Mesodermal cell (in vitro differentiated cells): Measurements from ENCODE around the gene CLEC4M. TPM values are rescaled to one million over a fixed set of nuclear protein-coding genes. Genes with fewer than 3 reads are reported as not detected.

Experiments used
- H3K27ac ChIP-seq: 2 replicates; pipeline ENCODE4 v1.7.0; 2013; ENCODE audit warnings: mild to moderate bottlenecking, low read depth, low read length, moderate library complexity; ENCODE audit not compliant: severe bottlenecking
- H3K36me3 ChIP-seq: 2 replicates; pipeline ENCODE4 v1.7.1; 2013; ENCODE audit warnings: mild to moderate bottlenecking, low read length, moderate library complexity; ENCODE audit not compliant: control insufficient read depth, insufficient read depth
- H3K4me1 ChIP-seq: one replicate; pipeline ENCODE4 v1.7.1; 2013; ENCODE audit warnings: mild to moderate bottlenecking, low read length; ENCODE audit not compliant: insufficient read depth, control insufficient read depth, poor library complexity, severe bottlenecking
- H3K4me3 ChIP-seq: 2 replicates; pipeline ENCODE4 v1.7.0; 2013; ENCODE audit warnings: low read length, control low read depth, mild to moderate bottlenecking; ENCODE audit not compliant: insufficient read depth, poor library complexity, severe bottlenecking; ENCODE audit errors: extremely low read depth
- H3K9me3 ChIP-seq: 2 replicates; pipeline ENCODE4 v1.7.1; 2013; ENCODE audit warnings: mild to moderate bottlenecking, low read length, moderate library complexity; ENCODE audit not compliant: control insufficient read depth
- WGBS, 2 experiments: methylation state at CpG; one replicate each; pipeline ENCODE4 v1.1.5; 2013; ENCODE audit warnings: missing lambda C conversion rate in 2 of 2; ENCODE audit not compliant: insufficient coverage in 2 of 2; 5-methylcytosine and 5-hydroxymethylcytosine counted together
- polyA plus RNA-seq, 2 experiments: library from polyadenylated mRNA; stranded (reverse); fragments of 50-300 nt; gene quantifications; one replicate each; pipeline ENCODE4 v1.2.3, GENCODE V29; 2013

Gene CLEC4M, protein sequence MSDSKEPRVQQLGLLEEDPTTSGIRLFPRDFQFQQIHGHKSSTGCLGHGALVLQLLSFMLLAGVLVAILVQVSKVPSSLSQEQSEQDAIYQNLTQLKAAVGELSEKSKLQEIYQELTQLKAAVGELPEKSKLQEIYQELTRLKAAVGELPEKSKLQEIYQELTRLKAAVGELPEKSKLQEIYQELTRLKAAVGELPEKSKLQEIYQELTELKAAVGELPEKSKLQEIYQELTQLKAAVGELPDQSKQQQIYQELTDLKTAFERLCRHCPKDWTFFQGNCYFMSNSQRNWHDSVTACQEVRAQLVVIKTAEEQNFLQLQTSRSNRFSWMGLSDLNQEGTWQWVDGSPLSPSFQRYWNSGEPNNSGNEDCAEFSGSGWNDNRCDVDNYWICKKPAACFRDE
- polyA plus RNA-seq (2013, experiment 1 of 2), result not detected
- not detected for polyA plus RNA-seq (2013, experiment 2 of 2)

GRCh38 chr19:7762719-7763293 lies at the start of gene CLEC4M:
CLEC4M (plus strand) TSS chr19:7763243; CDS start chr19:7763267, 24 bp downstream.
- Histone ChIP-seq H3K9me3 (peaks cover 13% of the 10 kb centered on the region), H3K27ac (no peak within 1 kb of the TSS), H3K4me1 (no peaks in the 10 kb centered on the region), H3K36me3 (no peaks in the 10 kb centered on the region), H3K4me3 (no peak within 1 kb of the TSS)
- WGBS, 2 experiments, result 80 to 94% methylated on average over 4 to 7 of the region's 8 CpGs

- Histone ChIP-seq H3K4me3 (no peak overlapping the region), H3K4me1 (no peaks in the 10 kb centered on the region), H3K27ac (no peak overlapping the region), H3K9me3 (no peaks in the 10 kb centered on the region), H3K36me3 (no peaks in the 10 kb centered on the region)
- no CpG with 5 or more reads among the region's 1 CpG for WGBS, 2 experiments
Measured at GRCh38 chr19:7715671-7716070, 47.4 kb upstream of the CLEC4M start.

DNA sequence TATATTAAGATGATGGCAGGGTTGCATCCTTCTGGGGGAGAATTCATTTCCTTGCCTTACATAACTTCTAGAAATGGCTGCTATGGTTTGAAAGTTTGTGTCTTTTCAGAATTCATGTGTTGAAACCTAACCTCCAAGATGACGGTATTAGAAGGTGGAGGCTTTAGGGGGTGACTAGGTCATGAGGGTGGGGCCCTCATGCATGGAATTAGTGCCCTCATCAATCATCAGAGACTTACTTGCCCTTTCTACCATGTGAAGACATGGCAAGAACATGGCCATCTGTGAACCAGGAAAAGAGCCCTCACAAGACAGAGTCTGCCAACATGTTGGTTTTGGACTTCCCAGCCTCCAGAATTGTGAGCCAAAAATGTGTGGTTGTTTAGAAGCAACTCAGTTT lies 46.3 kb upstream of the CLEC4M start:
- no peaks in the 10 kb centered on the region for H3K4me1 ChIP-seq
- no peak overlapping the region for H3K4me3 ChIP-seq
- no peaks in the 10 kb centered on the region for H3K9me3 ChIP-seq
- H3K36me3 ChIP-seq, result no peaks in the 10 kb centered on the region
- 80% methylated on average over 1 of the region's 1 CpG; no CpG with 5 or more reads in 1 of the 2 experiments for WGBS, 2 experiments
- no peak overlapping the region for H3K27ac ChIP-seq

- 78 to 87% methylated on average over 7 of the region's 8 CpGs for WGBS, 2 experiments
- Histone ChIP-seq H3K4me3 (no peak overlapping the region), H3K9me3 (no peaks in the 10 kb centered on the region), H3K27ac (no peak overlapping the region), H3K4me1 (no peaks in the 10 kb centered on the region), H3K36me3 (no peaks in the 10 kb centered on the region)
Measured at GRCh38 chr19:7718668-7719067, 44.4 kb upstream of the CLEC4M start.

DNA sequence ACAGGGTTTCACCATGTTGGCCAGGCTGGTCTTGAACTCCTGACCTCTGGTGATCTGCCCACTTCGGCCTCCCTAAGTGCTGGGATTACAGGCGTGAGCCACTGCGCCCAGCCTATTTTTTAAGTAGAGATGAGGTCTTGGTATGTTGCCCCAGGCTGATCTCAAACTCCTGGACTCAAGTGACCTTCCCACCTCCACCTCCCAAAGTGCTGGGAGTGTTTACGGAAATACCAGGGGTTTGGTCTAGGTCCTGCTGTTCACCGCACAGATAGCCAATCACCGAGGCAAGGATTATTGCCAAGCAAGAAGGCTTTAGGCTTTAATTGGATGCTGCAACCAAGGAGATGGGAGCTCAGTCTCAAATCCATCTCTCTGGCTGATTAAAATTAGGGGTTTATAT lies 42.7 kb upstream of the CLEC4M start:
- H3K4me3 ChIP-seq, result no peak overlapping the region
- H3K36me3 ChIP-seq, result no peaks in the 10 kb centered on the region
- H3K4me1 ChIP-seq, result no peaks in the 10 kb centered on the region
- no peak overlapping the region for H3K27ac ChIP-seq
- WGBS, 2 experiments, result 88 to 89% methylated on average over 4 to 5 of the region's 6 CpGs
- H3K9me3 ChIP-seq, result no peaks in the 10 kb centered on the region

GRCh38 chr19:7722231-7722651 lies 40.8 kb upstream of the CLEC4M start:
- WGBS, 2 experiments, result 55 to 59% methylated on average over 3 of the region's 5 CpGs
- no peak overlapping the region for H3K4me3 ChIP-seq
- H3K27ac ChIP-seq, result no peak overlapping the region
- H3K4me1 ChIP-seq, result no peaks in the 10 kb centered on the region
- H3K9me3 ChIP-seq, result no peaks in the 10 kb centered on the region
- no peaks in the 10 kb centered on the region for H3K36me3 ChIP-seq

DNA sequence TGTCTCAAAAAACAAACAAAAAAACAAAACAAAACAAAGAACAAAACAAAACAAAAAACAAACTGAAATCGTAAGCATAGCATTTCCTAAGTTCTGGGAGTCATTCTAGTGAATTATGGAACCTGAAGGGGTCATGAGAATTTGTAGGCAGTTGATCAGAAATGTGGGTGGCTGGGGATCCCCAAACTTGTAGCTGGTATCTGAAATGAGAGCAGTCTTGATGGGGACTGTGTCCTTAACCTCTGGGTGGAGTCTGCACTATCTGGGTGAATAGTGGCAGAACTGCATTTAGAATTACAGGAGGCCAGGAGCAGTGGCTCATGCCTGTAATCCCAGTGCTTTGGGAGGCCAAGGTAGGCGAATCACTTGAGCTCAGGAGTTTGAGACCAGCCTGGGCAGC lies 37.3 kb upstream of the CLEC4M start:
- H3K4me3 ChIP-seq, result no peak overlapping the region
- H3K36me3 ChIP-seq, result no peaks in the 10 kb centered on the region
- no peaks in the 10 kb centered on the region for H3K9me3 ChIP-seq
- no peak overlapping the region for H3K27ac ChIP-seq
- H3K4me1 ChIP-seq, result no peaks in the 10 kb centered on the region
- WGBS, 2 experiments, result 67 to 71% methylated on average over 1 to 2 of the region's 2 CpGs

DNA sequence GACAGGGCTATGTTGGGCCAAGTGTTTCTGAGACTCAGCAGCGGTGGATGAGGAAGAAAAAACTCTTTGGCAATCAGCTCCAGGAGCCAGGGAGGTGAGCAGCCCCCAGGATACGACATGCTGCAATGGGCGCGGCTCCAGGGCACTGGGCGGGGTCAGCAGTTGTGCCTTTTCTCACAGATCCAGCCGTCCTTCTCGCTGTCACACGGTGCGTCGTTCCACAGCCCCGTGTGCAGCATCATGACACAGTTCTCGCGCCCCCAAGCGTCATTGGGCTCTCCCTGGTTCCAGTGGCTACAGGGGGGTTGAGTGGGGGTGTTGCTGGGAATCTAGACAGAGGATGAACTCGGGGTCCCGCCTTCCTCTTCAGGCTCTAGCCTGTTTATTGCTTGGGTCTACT lies 33.8 kb upstream of the CLEC4M start:
- no peaks in the 10 kb centered on the region for H3K9me3 ChIP-seq
- no peak overlapping the region for H3K4me3 ChIP-seq
- 32 to 40% methylated on average over 11 to 12 of the region's 16 CpGs for WGBS, 2 experiments

DNA sequence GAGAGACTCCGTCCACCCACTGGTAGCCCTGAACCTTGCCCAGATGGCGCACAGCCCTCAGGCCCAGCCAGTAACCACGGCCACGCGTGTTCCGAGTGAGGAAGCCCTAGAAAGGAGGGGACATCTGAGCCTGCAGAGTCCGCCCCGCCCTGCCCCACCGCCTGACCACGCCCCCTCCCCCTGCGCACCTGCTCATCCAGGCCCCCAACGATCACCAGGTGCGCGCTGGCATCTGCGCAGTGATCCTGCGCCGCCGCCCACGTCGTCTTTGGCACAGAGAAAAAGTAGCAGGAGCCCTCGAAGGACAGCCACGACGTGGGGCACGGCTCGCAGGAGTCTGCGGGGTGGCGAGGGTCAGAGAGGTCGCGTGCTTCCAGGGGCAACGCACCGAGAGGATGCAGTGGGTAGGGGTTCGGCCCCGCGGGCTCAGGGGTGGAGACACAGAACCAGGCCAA lies 33.2 kb upstream of the CLEC4M start:
- WGBS, 2 experiments, result 35 to 41% methylated on average over 31 to 32 of the region's 34 CpGs
- H3K27ac ChIP-seq, result no peak overlapping the region
- H3K36me3 ChIP-seq, result no peaks in the 10 kb centered on the region
- no peaks in the 10 kb centered on the region for H3K9me3 ChIP-seq
- H3K4me1 ChIP-seq, result no peaks in the 10 kb centered on the region
- no peak overlapping the region for H3K4me3 ChIP-seq

More for the DNA sequence above, 33.8 kb upstream of the CLEC4M start:
- no peaks in the 10 kb centered on the region for H3K36me3 ChIP-seq
- no peak overlapping the region for H3K27ac ChIP-seq
- no peaks in the 10 kb centered on the region for H3K4me1 ChIP-seq

DNA sequence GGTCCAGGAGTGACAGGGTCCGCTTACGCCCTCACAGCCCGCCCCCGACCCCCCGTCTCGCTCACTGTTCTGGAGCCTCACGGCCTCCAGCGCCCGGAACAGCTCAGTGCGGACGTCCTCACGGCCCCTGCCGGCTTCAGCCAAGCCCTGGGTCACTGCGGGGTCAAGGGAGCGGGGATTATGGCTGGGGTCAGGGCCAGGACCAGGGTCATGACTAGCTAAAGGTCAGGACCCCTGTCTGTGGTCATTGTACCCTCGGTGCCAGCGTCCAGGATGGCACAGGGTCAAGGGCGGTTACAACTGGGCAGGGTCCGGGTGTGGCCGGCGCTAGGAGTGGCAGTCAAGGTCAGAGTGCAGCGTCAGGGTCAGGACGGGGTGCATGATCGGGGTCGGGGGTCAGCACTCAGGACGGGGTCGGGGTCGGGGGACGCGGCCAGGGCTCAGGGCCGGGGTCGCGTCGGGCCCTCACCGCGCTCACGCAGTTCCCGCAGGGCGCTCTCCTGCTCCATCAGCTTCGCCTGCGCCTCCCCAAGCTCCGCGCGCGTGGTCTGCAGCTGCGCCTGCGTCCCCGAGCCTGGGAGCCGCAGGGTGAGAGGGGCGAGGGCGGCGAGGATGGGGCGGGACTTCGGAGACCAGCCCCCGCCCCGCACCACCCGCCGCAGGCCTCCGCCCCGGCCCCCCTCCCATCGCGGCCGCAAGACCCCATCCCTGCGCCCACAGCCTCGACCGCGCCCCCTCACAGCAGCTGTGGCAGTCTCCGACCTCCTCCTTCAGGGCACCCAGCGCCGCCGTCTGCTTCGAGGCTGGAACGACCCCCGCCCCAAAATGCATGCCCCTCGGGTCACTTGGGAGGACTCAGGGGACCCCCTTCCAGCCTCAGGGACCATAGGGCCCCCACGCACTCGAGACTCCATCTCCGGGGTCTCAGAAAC lies 32.5 kb upstream of the CLEC4M start:
- H3K9me3 ChIP-seq, result no peaks in the 10 kb centered on the region
- WGBS, 2 experiments, result 20% methylated on average over 57 to 59 of the region's 78 CpGs
- H3K36me3 ChIP-seq, result no peaks in the 10 kb centered on the region
- no peak overlapping the region for H3K27ac ChIP-seq
- H3K4me3 ChIP-seq, result no peak overlapping the region
- H3K4me1 ChIP-seq, result no peaks in the 10 kb centered on the region
